GM10248 (cell line): Measurements from ENCODE around the gene ICA1.

Experiments used
- CTCF ChIA-PET: fragments of 300-600 bp; sonication (Branson Sonifier 250); formaldehyde crosslinking; extraction: SDS; loops from one replicate; lab custom pipeline; 2021; ENCODE audit warnings: antibody characterized with exemption; lab: Yijun Ruan, JAX
- POLR2A ChIA-PET: fragments of 350-650 bp; sonication (Branson Sonifier 250); formaldehyde crosslinking; extraction: SDS; loops from one replicate; lab custom pipeline; 2020; ENCODE audit warnings: antibody characterized with exemption; lab: Yijun Ruan, JAX
- DNase-seq: peaks from one replicate; pipeline ENCODE4 v3.0.0; 2012; ENCODE audit errors: extremely low spot score
- TF ChIP-seq, protein P1 (sequence below): IDR thresholded peaks from 2 replicates; pipeline ENCODE4 v1.5.1; 2012; ENCODE audit warnings: mild to moderate bottlenecking, low read depth; ENCODE audit errors: extremely low read depth, missing control alignments, control extremely low read depth

Gene ICA1

DNA sequence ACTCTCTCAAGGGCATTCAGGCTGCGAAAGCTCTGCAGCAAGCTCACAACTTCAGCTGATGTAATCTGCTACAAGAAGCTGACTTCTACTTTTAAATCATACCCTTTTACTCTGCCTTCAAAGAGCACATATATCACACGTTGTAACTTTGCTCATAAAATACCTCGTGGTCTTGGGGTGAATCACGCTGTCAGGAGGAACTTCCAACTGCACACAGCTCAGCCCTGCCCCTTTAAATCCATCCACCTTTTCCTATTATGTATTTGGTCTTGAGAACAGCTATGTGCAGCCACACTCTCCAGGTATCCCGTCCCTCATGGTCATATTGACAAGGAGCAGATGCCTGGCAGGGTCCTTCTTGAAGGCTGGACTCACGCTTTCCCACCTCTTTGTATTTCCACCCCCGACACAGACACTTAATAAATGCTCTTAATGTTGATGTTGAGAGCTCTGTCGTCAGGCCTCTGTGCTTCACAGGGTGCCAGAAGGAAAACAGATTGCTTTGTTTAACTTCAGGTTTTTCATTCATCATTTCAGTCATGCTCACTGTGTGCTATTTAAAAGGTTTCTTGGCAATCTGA is 47.6 kb downstream of the ICA1 start:
- CTCF ChIA-PET: interaction anchor here (0.7 to 3.4 kb wide), 13 partner anchors 9 to 1111 kb away, joined by 3 to 18 read pairs (median 5); no protein-coding TSS in a partner anchor
- DNase-seq: no peak
- TF ChIP-seq, protein P1, sequence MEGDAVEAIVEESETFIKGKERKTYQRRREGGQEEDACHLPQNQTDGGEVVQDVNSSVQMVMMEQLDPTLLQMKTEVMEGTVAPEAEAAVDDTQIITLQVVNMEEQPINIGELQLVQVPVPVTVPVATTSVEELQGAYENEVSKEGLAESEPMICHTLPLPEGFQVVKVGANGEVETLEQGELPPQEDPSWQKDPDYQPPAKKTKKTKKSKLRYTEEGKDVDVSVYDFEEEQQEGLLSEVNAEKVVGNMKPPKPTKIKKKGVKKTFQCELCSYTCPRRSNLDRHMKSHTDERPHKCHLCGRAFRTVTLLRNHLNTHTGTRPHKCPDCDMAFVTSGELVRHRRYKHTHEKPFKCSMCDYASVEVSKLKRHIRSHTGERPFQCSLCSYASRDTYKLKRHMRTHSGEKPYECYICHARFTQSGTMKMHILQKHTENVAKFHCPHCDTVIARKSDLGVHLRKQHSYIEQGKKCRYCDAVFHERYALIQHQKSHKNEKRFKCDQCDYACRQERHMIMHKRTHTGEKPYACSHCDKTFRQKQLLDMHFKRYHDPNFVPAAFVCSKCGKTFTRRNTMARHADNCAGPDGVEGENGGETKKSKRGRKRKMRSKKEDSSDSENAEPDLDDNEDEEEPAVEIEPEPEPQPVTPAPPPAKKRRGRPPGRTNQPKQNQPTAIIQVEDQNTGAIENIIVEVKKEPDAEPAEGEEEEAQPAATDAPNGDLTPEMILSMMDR: no peak
- POLR2A ChIA-PET: no interaction called here

DNA sequence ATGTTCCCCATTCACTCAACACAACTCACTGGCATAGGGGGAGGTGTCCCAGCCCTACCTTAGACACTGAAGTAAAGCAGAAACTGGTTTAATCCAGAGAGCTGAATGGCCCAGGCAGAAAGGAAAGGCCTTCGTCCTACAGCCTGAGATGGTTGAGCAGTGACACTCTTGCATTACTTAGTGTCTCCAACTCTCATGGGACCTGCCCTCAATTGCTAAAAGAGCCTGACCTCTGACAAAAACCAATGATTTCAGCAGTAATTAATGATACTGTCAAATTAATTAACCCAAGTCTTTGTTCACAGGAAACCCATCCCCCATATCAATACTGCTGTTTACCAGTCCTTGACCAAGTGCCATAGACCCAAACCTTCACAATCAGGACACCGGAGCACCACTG is 48.6 kb downstream of the ICA1 start:
- no peak for DNase-seq
- POLR2A ChIA-PET: no interaction called here
- CTCF ChIA-PET: interaction anchor here (1.3 to 2.0 kb wide), 4 partner anchors 11 to 789 kb away, joined by 4 to 6 read pairs (median 5); no protein-coding TSS in a partner anchor
- TF ChIP-seq, protein P1: no peak

DNA sequence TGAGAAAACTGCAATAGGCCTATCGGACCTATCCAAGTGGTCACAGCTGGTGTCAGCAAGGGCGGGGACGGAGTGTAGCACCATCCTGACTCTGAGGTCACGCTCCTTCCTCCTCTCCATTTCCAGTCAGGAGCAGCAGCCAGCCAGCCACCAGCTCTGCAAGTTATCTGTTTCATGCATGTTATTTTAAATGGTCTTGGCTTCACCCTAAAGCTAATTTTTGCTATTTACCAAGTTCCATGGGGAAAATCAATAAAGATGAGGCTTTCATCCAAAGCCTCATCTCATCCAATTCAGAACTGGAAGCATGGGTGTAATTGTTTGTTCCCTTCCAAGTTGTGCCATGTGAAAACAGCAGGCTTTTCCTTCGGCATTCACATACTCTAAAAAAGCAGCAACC is 49.3 kb downstream of the ICA1 start:
- POLR2A ChIA-PET: no interaction called here
- TF ChIP-seq, protein P1: no peak
- no peak for DNase-seq
- CTCF ChIA-PET: interaction anchor here (0.8 to 2.0 kb wide), 2 partner anchors 10 to 22 kb away, joined by 3 to 6 read pairs; no protein-coding TSS in a partner anchor

DNA sequence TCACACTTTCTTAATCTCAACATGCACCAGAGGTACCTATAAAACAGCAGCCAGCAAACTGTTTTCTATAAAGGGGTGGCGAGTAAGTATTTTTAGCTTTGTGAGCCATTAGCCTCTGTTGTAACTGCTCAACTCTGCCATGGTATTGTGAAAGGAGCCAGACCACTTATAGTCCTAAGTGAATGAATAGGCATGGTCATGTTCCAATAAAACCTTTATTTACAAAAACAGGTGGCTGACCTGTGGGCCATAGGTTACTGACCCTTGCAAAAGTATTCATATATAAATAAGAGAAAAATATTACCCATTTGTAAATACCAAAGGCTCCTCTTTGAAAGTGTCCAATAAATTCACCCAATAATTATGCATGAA is 50.3 kb downstream of the ICA1 start:
- DNase-seq: no peak
- ChIA-PET CTCF (interaction anchor here (2.0 kb wide), 1 partner anchor 9 kb away, joined by 6 read pairs; no protein-coding TSS in a partner anchor), POLR2A (no interaction called here)
- TF ChIP-seq, protein P1: no peak

DNA sequence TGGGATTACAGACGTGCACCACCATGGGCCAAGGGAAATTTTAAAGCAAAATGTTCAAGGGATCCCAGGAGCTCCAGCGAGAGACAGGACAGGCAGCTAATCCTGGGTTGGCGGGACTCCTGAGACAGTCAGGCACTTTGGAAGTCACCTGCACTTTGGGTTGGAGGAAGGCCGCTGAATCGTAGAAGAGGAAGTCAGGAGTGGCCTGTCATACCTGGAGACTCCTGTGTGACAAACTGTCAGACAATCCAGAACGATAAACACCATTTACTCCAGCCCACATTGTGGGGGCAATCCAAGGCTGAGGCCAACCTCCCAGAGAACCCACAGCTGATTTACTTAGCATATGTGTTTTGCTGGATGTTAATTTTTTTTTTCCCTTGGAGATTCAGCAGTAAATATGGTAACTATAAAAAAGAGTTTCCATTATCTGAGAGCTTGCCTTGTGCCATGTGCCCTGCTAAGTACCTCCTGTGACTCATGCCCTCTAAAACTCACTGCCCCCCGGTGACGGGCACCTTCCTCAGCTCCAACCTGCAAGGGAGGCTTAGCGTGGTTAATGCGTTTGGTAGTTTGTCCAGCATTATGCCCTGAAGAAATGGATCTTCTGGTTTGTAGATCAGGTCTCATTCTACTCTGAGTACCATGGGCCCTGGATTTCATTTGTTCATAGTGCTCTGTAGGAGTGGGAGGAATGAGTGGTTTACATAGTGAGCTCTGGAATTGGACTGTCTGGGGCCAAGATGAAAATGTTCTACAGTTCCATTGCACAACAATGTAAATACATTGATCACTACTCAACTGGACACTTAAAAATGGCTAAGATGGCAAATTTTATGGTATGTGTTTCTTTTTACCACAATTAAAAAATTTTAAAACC is 50.9 kb downstream of the ICA1 start:
- POLR2A ChIA-PET: no interaction called here
- TF ChIP-seq, protein P1: no peak
- CTCF ChIA-PET: interaction anchor here (1.3 to 2.0 kb wide), 5 partner anchors 8 to 787 kb away, joined by 4 to 6 read pairs (median 6); no protein-coding TSS in a partner anchor
- DNase-seq: no peak

DNA sequence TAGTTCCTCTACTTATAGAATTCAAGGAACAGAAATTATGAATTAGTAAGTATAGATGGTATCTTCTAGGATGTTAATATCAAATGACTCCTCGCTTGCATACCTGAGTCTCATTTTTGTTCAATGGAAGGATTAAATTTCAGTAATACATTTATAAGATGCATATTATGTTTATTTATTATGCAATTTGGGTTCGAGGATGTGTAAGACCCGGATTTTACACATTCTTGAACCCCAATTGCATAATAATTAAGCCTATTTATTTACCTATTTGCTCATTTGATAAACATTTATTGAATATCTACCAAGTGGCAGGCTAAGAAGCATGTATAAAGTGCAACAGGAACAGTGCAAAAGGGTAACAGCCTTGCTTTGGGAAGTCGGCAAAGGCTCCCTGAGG is 52.6 kb downstream of the ICA1 start:
- TF ChIP-seq, protein P1: no peak
- POLR2A ChIA-PET: no interaction called here

More for the DNA sequence above, 52.6 kb downstream of the ICA1 start:
- CTCF ChIA-PET: interaction anchor here (0.8 to 1.8 kb wide), 3 partner anchors 8 to 528 kb away, joined by 3 to 4 read pairs (median 3); no protein-coding TSS in a partner anchor
- no peak for DNase-seq
